GM19238 (cell line): Measurements from ENCODE around the gene FAM234B.
"Not testable (repeated sequence)": the region's sequence is repeated elsewhere in the genome, so short reads cannot be mapped to it uniquely, and the experiment has no call there.

ENCODE experiments used
- DNase-seq: peaks from one replicate; pipeline ENCODE4 v3.0.0; 2011; ENCODE audit warnings: low spot score; ENCODE audit not compliant: insufficient read length

FAM234B gene

GRCh38 chr12:13022851-13023271 is 21.3 kb upstream of the FAM234B start:
- no peak for DNase-seq

GRCh38 chr12:13023811-13024530 is 20.2 kb upstream of the FAM234B start:
- DNase-seq, result no peak

GRCh38 chr12:13024531-13024916 is 19.7 kb upstream of the FAM234B start:
- no peak for DNase-seq

DNA sequence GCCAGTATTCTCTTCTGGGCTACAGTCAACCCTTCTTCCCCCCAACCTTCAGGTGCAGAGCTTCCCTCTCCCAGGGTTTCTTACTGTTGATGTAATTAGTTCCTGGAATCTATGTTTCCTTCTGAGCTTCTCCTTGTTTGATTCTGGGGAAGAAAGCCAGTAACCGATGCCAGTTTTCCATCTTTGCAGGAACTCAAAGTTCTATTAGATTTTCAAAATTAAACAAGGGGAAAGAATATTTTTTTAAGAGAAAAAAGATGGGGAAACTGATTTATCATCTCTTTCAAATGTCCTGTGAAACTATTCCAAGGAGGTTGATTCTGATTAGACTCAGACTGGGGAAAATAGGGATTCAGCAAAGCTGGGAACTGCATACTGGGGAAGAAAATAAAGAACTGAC is 17.9 kb upstream of the FAM234B start:
- no peak for DNase-seq

DNA sequence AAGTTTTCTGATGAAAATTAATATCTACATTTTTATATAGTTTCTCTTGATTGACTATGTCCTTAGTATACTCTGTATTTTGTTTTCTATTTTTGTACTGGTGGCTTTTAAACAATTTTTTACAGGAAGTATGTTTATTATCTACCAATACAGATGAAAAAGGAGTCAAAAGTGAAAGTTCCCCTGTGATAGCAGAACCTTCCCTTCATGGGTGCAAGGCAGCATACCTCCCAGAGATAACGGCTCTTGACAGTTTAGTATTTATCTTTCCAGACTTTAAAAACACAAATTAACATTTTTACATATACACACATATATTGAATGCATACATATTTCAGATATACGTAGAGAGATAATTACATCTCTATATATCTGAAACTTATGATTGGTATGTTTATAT is 17.1 kb upstream of the FAM234B start:
- no peak for DNase-seq

GRCh38 chr12:13027508-13027907 is 16.7 kb upstream of the FAM234B start:
- DNase-seq, result no peak

DNA sequence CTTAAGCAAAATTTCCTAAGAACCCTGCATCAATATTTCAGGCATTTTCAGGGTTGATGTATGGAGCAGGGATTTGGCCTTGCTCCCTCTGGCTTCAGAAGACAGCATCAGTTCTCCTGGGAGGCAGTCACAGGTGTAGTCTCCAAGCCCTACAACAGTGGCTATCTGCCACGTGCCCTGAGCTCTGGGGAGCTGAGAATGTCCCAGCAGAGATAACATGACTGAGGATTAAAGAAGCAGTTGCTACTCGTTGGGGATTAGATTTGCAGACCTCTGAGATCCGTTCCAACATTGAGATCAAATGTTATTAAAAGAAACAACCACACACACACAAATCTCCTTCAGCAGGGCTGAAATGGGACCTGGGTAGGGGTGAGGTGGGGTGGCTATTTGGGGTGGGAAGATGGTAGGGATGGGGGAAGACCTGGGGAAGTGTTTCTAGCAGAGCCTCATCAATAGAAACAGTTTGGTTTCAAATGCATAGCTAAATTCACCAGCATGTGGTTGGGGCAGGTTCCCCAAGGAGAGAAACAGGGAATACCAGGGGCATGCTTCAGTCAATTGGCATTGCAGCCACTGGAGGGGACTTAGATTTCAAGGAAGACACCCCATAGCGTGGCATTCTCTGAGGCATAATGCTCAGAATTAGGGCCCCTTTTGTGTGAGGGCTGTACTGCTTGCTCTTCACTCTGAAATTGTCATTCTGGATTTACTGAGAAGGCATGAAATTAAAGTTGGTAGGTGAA is 15.2 kb upstream of the FAM234B start:
- DNase-seq, result no peak

- no peak for DNase-seq
Measured at GRCh38 chr12:13030541-13031291, 13.5 kb upstream of the FAM234B start.

- DNase-seq, result no peak
Measured at GRCh38 chr12:13032164-13032563, 12.0 kb upstream of the FAM234B start.

DNA sequence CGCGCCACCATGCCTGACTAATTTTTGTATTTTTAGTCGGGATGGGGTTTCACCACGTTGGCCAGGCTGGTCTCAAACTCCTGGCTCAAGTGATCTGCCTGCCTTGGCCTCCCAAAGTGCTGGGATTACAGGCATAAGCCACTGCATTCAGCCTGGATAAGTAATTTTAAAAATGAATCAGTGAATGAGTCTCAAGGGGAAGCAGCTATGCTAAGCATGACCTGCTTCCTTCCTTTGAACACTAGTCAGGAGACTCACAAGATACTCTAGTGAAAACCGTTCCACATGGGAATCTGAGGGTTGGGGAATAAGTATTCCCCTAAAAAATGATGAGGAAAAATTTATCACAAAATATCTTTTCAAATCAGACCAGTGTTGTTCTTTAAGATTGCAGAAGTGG is 10.7 kb upstream of the FAM234B start:
- no peak for DNase-seq

DNA sequence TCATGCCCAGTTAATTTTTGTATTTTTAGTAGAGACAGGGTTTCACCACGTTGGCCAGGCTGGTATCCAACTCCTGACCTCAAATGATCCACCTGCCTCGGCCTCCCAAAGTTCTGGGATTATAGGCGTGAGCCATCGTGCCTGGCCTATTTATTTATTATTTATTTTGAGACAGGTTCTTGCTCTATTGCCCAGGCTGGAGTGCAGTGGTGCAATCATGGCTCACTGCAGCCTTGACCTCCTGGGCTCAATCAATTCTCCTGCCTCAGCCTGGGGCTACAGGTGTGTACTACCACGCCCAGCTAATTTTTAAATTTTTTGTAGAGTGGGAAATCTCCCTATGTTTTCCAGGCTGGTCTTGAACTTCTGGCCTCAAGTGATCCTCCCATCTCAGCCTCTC is 8.8 kb upstream of the FAM234B start:
- DNase-seq, result not testable (repeated sequence)

DNA sequence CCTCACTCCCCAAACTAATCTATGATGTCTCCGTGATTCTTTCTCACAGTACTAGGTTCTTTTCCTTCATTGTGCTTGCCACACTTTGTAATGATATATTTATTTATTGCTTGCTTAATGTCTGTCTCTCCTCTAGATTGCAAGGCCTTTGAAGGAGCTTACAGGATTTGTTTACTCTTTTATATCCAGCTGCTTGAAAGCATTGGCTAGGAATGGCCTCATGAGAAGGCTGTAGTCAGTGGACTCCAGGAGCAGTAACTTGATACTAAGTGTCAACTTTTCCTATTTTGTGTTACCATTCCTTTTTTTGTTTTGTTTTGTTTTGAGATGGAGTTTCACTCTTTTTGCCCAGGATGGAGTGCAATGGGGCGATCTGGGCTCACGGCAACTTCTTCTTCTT is 7.3 kb upstream of the FAM234B start:
- no peak for DNase-seq

GRCh38 chr12:13038491-13039161 is 5.6 kb upstream of the FAM234B start:
- no peak for DNase-seq

- no peak for DNase-seq
Measured at GRCh38 chr12:13039328-13039956, 4.7 kb upstream of the FAM234B start.

GRCh38 chr12:13041224-13041623 is 3.0 kb upstream of the FAM234B start:
- DNase-seq, result no peak

DNA sequence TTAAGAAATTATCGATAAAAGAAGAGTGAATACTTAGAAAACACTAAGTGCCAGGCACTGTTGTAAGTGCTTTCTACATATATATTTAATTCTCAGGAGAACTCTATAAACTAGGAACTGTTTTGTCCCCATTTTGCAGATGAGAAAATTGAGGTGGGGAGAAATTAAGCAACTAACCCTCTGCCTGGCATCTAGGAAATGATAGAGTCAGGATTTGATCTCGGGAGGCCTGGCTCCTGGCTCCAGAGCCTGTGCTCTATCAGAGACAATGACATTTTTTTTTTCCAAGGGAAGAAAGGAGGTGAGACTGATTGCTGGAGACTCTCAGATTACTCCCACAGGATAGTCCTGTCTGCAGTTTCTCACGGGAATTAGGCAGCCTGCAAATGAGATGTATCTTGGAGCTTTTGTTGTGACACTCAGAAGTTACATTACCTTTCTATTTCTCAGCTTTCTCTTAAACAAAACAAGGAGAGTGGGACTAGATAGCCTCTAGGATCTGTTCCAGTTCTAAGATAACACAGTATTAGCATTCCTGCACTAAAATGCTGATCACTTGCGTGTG is 1.4 kb upstream of the FAM234B start:
- DNase-seq, result no peak

- DNase-seq, result no peak
Measured at GRCh38 chr12:13044906-13045299, 722 bp downstream of the FAM234B start.

DNA sequence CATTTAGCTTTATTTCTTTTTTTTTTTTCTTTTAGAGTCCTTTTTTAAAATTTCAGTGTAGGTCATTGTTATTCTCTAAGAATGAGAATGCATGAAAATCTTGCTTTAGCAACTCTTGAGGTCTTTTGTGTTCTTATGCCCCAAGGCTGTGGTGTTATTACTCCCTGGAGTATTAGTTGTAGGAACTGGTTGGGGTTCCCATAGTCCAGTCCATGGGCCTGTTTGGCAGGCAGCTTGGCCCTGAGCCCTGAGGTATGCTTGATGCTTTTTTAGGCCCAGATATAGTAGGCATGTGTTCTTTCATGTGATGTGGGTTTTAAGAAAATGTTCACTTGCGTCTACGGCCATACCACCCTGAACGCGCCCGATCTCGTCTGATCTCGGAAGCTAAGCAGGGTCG is 1.6 kb downstream of the FAM234B start:
- DNase-seq, result no peak

- no peak for DNase-seq
Measured at GRCh38 chr12:13046964-13047363, 2.8 kb downstream of the FAM234B start.

DNA sequence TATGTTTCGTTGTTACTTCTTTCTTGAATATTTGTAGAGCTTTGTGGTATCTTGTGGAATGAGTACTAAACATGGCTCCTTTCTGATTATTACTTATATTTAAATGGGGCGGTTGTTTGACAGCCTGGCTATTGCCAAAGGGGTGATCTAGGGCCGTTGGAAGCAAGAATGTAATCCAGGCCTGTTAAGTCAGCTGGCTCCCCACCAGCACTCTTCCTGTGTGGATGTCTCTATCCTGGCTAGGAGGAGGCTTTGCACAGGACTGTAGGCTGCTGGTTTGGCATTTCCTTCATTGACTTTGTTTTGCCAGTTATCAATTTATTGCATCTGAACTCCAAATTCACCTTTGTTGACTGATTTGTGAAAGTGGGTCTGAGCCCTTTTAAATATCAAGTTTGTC is 5.6 kb downstream of the FAM234B start:
- no peak for DNase-seq

DNA sequence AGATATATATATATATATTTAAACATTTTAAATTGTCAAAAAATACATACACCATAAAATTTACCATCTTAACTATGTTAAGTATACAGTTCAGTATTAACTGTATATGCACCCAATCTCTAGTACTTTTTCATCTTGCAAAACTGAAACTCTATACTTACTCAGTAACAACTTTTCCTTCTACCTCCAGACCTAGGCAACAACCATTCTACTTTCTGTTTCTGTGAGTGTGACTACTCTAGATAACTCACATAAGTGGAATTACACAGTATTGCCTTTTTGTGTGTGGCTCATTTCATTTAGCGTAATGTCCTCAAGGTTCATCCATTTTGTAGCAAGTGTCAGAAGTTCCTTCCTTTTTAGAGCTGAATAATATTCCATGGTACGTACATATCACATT is 8.2 kb downstream of the FAM234B start:
- no peak for DNase-seq
